NCI-H774 (cell line): ENCODE measurements around the gene CCDC81.

Source experiments
- DNase-seq: peaks from one replicate; lab custom pipeline; 2025; lab: John Stamatoyannopoulos, UW

Gene CCDC81

DNA sequence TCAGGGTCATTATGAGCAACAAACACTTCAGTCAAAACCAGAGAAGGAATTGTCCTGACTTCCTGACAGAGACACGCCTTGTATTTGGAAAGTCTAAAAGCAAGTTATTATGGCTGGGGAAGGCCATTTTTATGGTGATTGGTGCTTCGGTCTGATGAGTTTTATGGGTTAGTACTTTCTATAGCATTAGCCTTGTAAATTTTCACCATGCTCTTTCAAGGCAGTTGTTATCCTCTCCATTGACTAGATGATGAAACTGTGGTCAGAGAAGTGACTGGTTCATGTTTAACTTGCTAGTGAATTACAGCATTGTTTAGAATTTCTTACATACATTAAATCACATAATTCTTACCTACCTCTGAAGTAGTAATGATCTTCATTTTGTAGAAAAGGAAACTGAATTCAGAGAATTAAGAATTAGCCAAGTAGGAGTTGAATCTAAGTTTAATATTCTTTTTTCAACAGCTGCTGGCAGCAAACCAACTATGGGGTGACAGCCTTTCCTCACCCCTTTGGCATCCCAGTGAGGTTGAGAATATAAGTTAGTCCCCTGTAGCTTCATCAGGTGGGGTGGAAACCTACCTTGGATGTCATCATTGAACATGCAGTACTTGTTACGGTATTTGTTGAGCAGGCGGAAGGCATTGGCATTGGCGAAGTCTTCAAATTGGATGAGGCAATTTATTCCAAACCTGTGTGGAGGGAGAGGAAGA is 90.0 kb downstream of the CCDC81 start:
- DNase-seq: no peak

DNA sequence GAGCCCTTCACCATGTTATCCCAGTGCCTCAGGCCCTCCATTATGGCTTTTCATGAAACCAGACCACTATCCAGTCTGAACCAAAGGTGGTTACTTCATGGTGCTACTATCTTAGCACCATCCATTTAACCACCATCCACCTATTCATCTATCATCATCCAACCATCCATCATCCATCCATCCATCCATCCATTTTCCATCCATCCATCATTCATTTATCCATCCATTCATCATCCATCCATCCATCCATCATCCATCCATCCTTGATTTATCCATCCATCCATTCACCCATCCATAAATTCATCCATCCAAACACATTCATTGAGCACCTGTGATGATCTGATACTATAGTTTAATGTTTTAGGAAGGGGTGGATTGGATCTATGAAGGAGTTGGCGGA is 93.5 kb downstream of the CCDC81 start:
- DNase-seq: no peak

DNA sequence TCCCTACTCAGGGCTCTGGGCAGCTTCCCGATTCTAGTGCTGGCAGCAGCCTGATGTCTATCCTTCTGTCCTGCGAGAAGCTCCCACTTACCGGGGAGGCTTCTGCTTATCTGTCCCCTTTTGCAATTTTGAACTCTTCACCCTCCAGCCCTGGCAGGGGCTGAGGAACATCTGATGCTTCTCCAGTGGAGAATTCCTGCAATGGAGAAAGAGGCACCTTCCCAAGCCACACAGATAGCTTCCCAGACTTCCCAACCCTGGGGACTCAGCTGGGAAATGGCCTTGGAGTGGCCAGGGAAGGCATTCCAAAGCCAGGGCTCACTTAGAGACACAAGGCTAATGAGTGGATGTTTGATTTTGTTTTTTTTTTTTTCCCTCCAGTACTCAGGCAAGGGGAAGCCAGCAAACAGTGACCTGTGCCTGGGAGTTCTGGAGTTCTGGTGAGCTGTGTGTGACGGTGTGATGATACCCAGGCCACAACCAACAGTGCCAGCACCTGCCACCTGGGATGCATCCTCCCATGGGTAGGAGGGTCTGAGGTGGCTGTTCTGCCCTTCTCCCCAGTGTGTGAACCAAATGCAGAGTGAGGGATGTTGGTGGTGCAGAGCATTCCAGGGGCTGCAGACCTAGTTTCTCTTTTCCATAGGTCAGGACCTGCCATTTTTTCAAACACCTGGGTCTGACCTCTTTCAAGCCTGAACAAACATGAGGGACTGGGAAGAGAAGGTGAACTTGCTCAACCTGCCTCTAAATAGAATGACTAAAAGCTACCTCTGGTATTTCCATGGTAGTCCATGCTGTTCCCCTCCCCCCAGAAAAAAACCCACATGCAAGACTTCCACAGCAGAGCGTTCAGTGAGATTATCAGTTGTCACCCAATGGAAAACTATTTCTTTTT is 95.1 kb downstream of the CCDC81 start:
- no peak for DNase-seq
